ENCODE measurements around the gene HEATR1.
"Not testable (repeated sequence)": the region's sequence is repeated elsewhere in the genome, so short reads cannot be mapped to it uniquely, and the experiment has no call there.

The HEATR1 gene

GRCh38 chr1:236580404-236580803 is 23.9 kb downstream of the HEATR1 start:
- DNase-seq, result not testable (repeated sequence)

- no peak for DNase-seq
Observed at GRCh38 chr1:236578661-236579060, 25.7 kb downstream of the HEATR1 start.

GRCh38 chr1:236577041-236577440 is 27.3 kb downstream of the HEATR1 start:
- DNase-seq, result not testable (repeated sequence)

GRCh38 chr1:236576004-236576403 is 28.3 kb downstream of the HEATR1 start:
- DNase-seq, result no peak

GRCh38 chr1:236575523-236575922 is 28.8 kb downstream of the HEATR1 start:
- no peak for DNase-seq

GRCh38 chr1:236568285-236568894 is 35.9 kb downstream of the HEATR1 start:
- no peak for DNase-seq

GRCh38 chr1:236565530-236565929 is 38.8 kb downstream of the HEATR1 start:
- DNase-seq, result no peak

- DNase-seq, result no peak
Observed at GRCh38 chr1:236561976-236562375, 42.3 kb downstream of the HEATR1 start.

GRCh38 chr1:236560213-236560771 is 44.0 kb downstream of the HEATR1 start:
- no peak for DNase-seq

GRCh38 chr1:236558846-236559245 is 45.5 kb downstream of the HEATR1 start:
- no peak for DNase-seq

- no peak for DNase-seq
Observed at GRCh38 chr1:236558081-236558480, 46.2 kb downstream of the HEATR1 start.

- no peak for DNase-seq
Observed at GRCh38 chr1:236556606-236557005, 47.7 kb downstream of the HEATR1 start.

GRCh38 chr1:236553370-236553769 is 50.9 kb downstream of the HEATR1 start:
- no peak for DNase-seq

GRCh38 chr1:236552901-236553300 is 51.4 kb downstream of the HEATR1 start:
- DNase-seq, result no peak

- DNase-seq, result no peak
Observed at GRCh38 chr1:236552096-236552495, 52.2 kb downstream of the HEATR1 start.

GRCh38 chr1:236550961-236551851 is 53.1 kb downstream of the HEATR1 start:
- no peak for DNase-seq

- DNase-seq, result no peak
Observed at GRCh38 chr1:236548452-236548851, 55.9 kb downstream of the HEATR1 start.

- no peak for DNase-seq
Observed at GRCh38 chr1:236545621-236546169, 58.6 kb downstream of the HEATR1 start.

- DNase-seq, result no peak
Observed at GRCh38 chr1:236543065-236543669, 61.1 kb downstream of the HEATR1 start.

- no peak for DNase-seq
Observed at GRCh38 chr1:236541710-236542109, 62.6 kb downstream of the HEATR1 start.

GRCh38 chr1:236540813-236541465 is 63.4 kb downstream of the HEATR1 start:
- no peak for DNase-seq

- DNase-seq, result no peak
Observed at GRCh38 chr1:236536540-236536939, 67.8 kb downstream of the HEATR1 start.
